ENCODE results near the gene SYTL3.

Gene SYTL3

DNA sequence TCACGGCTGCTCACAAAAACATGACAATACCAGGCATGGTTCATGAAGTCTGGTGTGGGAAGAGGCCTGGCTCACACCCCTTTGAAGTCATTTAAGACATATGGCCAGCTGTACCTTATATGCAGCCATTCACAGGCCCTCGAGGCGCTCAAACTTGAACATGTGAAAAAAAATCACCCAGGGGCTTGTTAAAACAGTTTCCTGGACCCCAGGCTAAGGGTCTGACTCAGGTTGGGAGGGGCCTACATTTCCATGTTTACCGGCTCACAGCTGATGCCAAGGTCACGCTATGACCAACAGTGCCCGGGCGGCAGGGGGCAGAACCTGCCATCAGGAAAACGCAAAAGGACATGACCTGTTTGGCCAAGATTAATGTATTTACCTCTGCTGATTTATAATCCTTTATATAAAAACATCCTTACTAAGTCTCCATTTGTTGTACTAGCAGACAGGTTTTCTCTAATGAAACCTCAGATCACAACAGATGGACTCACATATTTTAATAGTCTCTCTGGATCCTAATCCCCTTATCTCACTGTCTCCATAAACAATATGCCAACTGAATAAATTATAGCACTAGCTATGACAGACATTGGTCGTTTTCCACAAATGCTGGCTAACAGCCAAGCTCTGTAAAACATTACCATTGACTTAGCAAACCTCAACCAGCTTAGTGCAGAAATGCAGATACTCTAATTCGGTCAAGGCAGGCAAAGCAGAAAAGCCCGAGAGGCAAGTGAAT, 149.4 kb downstream of the SYTL3 start:
- DNase-seq (ENCODE audit: low read depth): peak; percentile 79
- no peak overlapping the region for H3K4me3 ChIP-seq (ENCODE audit: low read length)
- TF ChIP-seq, protein P1, sequence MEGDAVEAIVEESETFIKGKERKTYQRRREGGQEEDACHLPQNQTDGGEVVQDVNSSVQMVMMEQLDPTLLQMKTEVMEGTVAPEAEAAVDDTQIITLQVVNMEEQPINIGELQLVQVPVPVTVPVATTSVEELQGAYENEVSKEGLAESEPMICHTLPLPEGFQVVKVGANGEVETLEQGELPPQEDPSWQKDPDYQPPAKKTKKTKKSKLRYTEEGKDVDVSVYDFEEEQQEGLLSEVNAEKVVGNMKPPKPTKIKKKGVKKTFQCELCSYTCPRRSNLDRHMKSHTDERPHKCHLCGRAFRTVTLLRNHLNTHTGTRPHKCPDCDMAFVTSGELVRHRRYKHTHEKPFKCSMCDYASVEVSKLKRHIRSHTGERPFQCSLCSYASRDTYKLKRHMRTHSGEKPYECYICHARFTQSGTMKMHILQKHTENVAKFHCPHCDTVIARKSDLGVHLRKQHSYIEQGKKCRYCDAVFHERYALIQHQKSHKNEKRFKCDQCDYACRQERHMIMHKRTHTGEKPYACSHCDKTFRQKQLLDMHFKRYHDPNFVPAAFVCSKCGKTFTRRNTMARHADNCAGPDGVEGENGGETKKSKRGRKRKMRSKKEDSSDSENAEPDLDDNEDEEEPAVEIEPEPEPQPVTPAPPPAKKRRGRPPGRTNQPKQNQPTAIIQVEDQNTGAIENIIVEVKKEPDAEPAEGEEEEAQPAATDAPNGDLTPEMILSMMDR (conservative IDR thresholded peaks at IDR 0.05; ENCODE audit: low read depth, low read length): peak; percentile 43

DNA sequence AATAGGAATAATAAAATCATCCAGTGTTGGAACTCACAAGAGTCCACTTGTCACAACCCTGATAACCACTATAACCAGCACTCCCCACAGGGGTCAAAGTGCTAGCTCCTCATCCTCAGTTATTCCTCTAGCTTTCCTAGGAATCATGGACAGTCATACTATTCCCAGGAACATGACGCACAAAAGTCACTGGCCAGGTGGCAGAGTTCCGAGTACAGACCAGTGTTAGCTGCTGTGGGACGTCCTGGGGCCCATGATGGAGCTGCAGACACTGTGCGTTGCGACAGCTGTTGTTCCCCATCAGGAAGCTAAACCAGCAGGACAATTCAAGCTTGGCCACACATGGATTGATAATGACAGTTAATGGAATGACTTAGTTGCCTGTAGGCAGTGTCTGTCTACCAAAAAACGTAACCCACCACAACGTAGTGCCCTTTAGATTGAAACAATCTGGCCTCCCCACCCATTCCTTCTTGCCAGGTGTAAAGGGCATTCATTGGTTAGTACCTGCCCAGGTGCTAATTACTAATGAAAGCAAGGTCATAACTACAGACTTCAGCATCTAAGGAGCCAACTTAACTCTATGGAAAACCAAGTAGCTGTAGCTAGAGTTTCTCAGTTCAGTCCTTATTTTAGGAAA, 151.9 kb downstream of the SYTL3 start:
- DNase-seq (ENCODE audit: low read depth): no peak
- no peak overlapping the region for H3K4me3 ChIP-seq (ENCODE audit: low read length)
- TF ChIP-seq, protein P1 (conservative IDR thresholded peaks at IDR 0.05; ENCODE audit: low read depth, low read length): no peak

DNA sequence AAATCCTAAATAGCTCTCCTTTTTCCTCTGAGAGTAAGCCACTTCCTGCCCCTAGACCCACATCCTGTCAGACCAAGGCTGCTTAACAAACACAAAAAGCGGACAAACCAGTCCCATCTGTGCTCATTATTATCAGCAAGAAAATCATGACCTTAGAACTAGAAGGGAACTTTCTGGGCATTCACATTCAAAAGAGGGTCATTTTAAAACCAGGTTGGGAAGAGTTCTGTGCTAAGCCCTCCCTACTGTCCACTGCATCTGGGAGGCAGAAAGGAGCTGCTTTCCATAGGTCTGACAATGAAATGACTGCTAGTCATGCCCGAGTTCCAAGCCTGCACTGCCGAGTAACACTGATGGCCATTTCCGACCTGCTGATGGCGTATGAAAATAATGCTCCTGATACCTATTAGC, 153.9 kb downstream of the SYTL3 start:
- no peak overlapping the region for H3K4me3 ChIP-seq (ENCODE audit: low read length)
- no peak for DNase-seq (ENCODE audit: low read depth)
- TF ChIP-seq, protein P1 (conservative IDR thresholded peaks at IDR 0.05; ENCODE audit: low read depth, low read length): no peak

DNA sequence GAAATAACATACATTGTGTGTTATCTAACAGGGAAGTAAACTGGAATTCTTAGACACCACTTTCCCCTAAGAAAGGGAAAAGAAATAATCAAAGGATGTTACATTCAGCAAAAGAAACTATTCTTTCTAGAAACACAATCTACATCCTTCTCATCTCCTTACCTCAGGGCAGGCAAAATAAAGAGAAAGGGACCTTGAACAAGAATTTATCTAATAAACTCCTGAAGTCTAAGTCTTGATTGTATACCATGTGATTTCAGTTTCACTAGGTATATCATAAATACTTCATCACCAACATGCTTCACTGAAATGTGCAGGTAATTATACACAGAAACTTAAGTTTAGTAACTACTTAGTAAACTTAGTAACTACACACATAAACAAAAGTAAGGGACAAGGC, 154.4 kb downstream of the SYTL3 start:
- TF ChIP-seq, protein P1 (conservative IDR thresholded peaks at IDR 0.05; ENCODE audit: low read depth, low read length): no peak
- no peak for DNase-seq (ENCODE audit: low read depth)
- H3K4me3 ChIP-seq (ENCODE audit: low read length): no peak overlapping the region

DNA sequence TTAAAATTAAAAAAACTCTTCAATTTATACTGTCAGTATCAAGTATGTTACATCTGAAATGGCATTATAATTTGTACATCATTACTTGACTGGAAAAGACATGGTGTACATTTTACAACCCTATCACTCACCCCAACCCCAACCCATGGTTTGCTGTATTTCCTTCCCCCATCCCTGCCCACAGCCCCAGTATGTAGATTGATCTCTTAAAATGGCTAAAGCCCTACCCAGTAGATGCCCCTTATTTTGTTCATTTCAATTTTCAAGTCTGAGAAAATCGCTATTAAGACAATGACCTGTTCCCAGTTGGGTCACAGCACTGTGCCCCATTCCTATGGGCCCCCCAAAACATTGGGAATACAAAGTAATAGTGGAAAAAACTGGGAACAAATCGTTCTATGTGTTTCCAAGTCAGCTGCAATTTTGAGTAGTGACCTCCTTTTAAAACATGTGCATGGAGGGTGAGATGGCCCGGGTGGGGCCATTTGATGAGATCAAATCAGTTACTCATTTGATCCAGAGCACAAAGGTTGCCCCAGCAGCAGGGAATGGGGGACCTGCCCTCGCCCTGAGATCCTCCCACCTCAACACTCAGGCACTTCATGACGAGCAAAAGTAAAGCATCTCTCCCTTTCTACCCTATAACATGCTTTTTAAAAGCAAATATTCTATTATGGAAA, 156.0 kb downstream of the SYTL3 start:
- TF ChIP-seq, protein P1 (conservative IDR thresholded peaks at IDR 0.05; ENCODE audit: low read depth, low read length): no peak
- H3K4me3 ChIP-seq (ENCODE audit: low read length): no peak overlapping the region
- DNase-seq (ENCODE audit: low read depth): no peak

DNA sequence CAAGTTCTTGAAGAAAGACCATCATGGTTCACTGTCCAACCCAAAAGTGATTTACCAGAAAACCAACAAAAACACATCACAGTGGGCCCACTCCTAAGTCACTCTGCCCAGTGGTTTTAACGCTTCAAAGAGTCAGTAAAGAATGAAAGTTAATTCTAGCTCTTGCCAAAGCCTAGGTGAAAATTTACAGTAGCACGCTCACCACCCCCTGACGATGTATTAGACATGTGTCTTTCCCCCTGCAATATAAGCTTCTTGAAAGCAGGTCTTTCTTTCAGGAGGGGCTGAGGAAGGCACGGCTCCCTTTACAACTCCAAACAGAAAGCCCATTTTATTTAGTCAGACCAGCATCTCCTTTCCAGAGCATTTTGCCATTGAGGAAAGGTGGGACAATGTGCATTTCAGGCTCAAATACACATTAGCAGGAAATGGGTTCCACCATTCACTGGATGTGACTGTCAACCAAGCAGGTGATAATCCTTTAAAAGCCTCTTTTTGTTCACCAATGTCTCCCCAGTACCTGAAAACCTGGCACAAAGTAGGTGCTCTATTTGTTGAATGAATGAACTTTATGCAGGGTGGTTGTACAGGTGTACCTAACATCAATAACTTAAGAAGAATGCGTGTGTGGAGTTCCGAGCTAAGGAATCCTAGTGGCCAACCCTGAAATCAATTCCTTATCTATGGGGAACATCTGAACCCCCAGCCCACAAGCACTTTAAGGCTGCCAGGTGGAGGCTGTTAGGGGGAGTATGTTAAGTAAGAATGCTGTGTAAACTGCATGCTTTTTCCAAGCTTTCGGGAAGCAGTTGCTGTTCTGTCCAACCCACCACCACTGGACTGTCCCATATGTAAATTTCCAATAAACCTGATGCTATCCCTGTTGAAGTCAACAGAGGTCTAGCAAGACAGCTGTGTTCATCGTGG, 157.9 kb downstream of the SYTL3 start:
- H3K4me3 ChIP-seq (ENCODE audit: low read length): no peak overlapping the region
- DNase-seq (ENCODE audit: low read depth): no peak
- TF ChIP-seq, protein P1 (conservative IDR thresholded peaks at IDR 0.05; ENCODE audit: low read depth, low read length): no peak
